Measurements from ENCODE around the gene EPC1.

The EPC1 gene

DNA sequence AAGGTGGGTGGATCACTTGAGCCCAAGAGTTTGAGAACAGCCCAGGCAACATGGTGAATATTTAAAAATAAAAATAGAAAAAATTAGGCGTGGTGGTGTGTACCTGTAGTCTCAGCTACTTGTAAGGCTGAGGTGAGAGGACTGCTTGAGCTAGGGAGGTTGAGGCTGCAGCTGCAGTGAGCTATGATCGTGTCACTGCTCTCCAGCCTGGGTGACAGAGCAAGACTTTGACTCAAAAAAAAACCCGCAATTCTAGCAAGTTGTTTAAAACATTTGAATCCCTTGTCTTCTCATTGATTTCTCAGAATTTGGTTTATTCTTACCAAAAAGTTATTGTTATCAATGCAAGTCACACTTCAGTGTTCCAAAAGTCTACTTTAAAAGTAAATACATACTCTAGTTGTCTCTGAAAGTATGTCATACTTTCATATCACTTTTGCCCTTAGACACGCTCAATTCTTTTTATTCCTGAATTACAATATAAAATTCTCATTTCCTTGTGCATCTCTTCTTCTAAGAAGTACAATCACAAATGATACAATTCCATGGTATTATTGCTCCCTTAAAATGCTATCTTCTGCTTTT lies 6.3 kb downstream of the EPC1 start:
- WGBS (ENCODE audit: insufficient coverage), result 50% methylated on average over 2 of the region's 4 CpGs
- Histone ChIP-seq H3K9me3 (ENCODE audit: control extremely low read depth in 1 of 5, control insufficient read depth in 4 of 5, insufficient read depth in 2 of 5, low read depth in 1 of 5, low read length in 4 of 5) (no peaks in the 10 kb centered on the region), H3K36me3 (ENCODE audit: control insufficient read depth in 4 of 4, insufficient read depth in 4 of 4, low read length in 3 of 4) (peaks cover 0 to 13% (median 3%) of the 10 kb centered on the region in 4 experiments), H3K27me3 (replicated peaks in 2 of 5; ENCODE audit: control insufficient read depth in 4 of 5, insufficient read depth in 5 of 5, low read length in 4 of 5) (no peaks in the 10 kb centered on the region), H3K27ac (ENCODE audit: insufficient read depth in 1 of 2, low read depth in 1 of 2, low read length in 2 of 2, poor library complexity in 1 of 2, severe bottlenecking in 2 of 2) (no peak overlapping the region), H3K4me1 (ENCODE audit: control extremely low read depth in 1 of 4, control insufficient read depth in 4 of 4, insufficient read depth in 4 of 4, low read length in 3 of 4) (peaks cover 11 to 19% (median 12%) of the 10 kb centered on the region in 4 experiments), H3K4me3 (ENCODE audit: control insufficient read depth in 1 of 7, extremely low read depth in 1 of 7, insufficient read depth in 4 of 7, low read depth in 2 of 7, low read length in 6 of 7) (no peak overlapping the region)
- ChIA-PET POLR2A (no interaction called here), CTCF (interaction anchor here (1.9 kb wide), 1 partner anchor 11 kb away, joined by 7 read pairs; no protein-coding TSS in a partner anchor)
- no peak for DNase-seq

DNA sequence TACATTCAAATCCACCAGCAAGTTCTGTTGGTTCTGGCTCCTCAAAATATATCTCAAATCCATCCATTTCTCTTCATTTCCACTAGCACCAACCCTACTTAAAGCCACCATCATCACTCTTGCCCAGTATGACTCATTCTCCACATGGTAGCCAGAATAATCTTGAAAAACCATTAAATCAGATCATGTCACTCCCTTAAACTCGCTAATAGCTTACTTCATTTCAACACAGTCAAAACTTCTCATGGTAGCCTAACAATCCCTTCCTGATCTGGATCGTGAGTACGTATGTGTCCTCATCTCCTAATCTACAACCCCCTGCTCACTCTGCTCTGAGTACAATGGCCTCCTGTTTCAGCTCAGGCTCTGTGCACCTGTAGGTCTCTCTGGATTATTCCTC lies 8.7 kb downstream of the EPC1 start:
- no peak for DNase-seq
- ChIA-PET POLR2A (no interaction called here), CTCF (interaction anchor here (0.9 to 2.4 kb wide), 3 partner anchors 9 to 32 kb away, joined by 3 to 7 read pairs (median 7); no protein-coding TSS in a partner anchor)
- peaks cover 0 to 22% (median 1%) of the 10 kb centered on the region in 4 experiments for H3K36me3 ChIP-seq (ENCODE audit: control insufficient read depth in 4 of 4, insufficient read depth in 4 of 4, low read length in 3 of 4)
- H3K27me3 ChIP-seq (replicated peaks in 2 of 5; ENCODE audit: control insufficient read depth in 4 of 5, insufficient read depth in 5 of 5, low read length in 4 of 5), result no peaks in the 10 kb centered on the region
- H3K4me1 ChIP-seq (ENCODE audit: control extremely low read depth in 1 of 4, control insufficient read depth in 4 of 4, insufficient read depth in 4 of 4, low read length in 3 of 4), result peaks cover 0 to 8% (median 4%) of the 10 kb centered on the region in 4 experiments
- 96% methylated on average over 3 of the region's 3 CpGs for WGBS (ENCODE audit: insufficient coverage)
- no peak overlapping the region for H3K4me3 ChIP-seq (ENCODE audit: control insufficient read depth in 1 of 7, extremely low read depth in 1 of 7, insufficient read depth in 4 of 7, low read depth in 2 of 7, low read length in 6 of 7)
- no peak overlapping the region for H3K27ac ChIP-seq (ENCODE audit: insufficient read depth in 1 of 2, low read depth in 1 of 2, low read length in 2 of 2, poor library complexity in 1 of 2, severe bottlenecking in 2 of 2)
- H3K9me3 ChIP-seq (ENCODE audit: control extremely low read depth in 1 of 5, control insufficient read depth in 4 of 5, insufficient read depth in 2 of 5, low read depth in 1 of 5, low read length in 4 of 5), result no peaks in the 10 kb centered on the region

DNA sequence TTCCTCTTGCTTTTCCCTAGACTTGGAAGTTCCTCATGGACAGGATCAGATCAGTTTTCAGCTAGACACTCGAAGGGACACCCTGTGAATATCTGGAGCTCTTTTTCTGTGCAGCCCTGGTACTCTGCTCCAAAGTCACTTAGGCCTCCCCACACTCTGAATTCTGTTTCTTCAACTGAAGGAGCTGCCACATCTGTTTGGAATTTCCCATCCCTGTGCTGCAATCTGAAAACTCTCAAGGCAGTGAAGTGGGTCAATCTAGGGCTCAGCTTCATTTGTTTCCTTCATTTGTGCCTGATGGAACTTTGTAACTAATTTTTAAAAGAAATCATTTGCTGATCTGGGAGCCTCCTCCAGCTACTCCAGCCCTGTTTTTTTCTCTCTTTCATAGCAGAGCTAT lies 9.6 kb downstream of the EPC1 start:
- WGBS (ENCODE audit: insufficient coverage), result 100% methylated on average over 1 of the region's 1 CpG
- peaks cover 2 to 11% (median 4%) of the 10 kb centered on the region in 4 experiments for H3K4me1 ChIP-seq (ENCODE audit: control extremely low read depth in 1 of 4, control insufficient read depth in 4 of 4, insufficient read depth in 4 of 4, low read length in 3 of 4)
- CTCF ChIA-PET, result interaction anchor here (0.9 to 2.4 kb wide), 6 partner anchors 8 to 36 kb away, joined by 3 to 12 read pairs (median 6); no protein-coding TSS in a partner anchor

DNA sequence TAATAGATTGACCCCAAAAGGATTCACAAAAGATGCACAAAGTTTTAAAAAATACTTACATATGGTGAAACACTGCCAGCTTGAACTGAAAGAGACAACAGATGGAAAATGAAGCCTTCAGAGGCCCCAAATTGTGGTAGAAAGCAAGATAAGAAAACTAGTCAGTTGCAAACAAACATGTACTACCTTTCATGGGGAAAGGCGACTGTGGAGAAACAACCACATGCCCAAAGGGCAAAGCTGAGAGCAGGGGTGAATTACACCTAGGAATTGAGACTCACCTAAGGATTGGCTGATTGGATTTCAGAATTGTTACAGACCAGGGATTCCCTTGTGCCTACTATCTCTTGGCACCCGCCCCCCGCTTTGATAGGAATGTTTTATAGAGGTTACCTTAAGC lies 13.1 kb downstream of the EPC1 start:
- Histone ChIP-seq H3K4me3 (ENCODE audit: control insufficient read depth in 1 of 7, extremely low read depth in 1 of 7, insufficient read depth in 4 of 7, low read depth in 2 of 7, low read length in 6 of 7) (no peak overlapping the region), H3K9me3 (ENCODE audit: control extremely low read depth in 1 of 5, control insufficient read depth in 4 of 5, insufficient read depth in 2 of 5, low read depth in 1 of 5, low read length in 4 of 5) (no peaks in the 10 kb centered on the region), H3K36me3 (ENCODE audit: control insufficient read depth in 4 of 4, insufficient read depth in 4 of 4, low read length in 3 of 4) (peaks cover 0 to 24% (median 4%) of the 10 kb centered on the region in 4 experiments), H3K27ac (ENCODE audit: insufficient read depth in 1 of 2, low read depth in 1 of 2, low read length in 2 of 2, poor library complexity in 1 of 2, severe bottlenecking in 2 of 2) (no peak overlapping the region), H3K27me3 (replicated peaks in 2 of 5; ENCODE audit: control insufficient read depth in 4 of 5, insufficient read depth in 5 of 5, low read length in 4 of 5) (no peaks in the 10 kb centered on the region), H3K4me1 (ENCODE audit: control extremely low read depth in 1 of 4, control insufficient read depth in 4 of 4, insufficient read depth in 4 of 4, low read length in 3 of 4) (peaks cover 4 to 20% (median 8%) of the 10 kb centered on the region in 4 experiments)
- DNase-seq, result no peak
- ChIA-PET POLR2A (interaction anchor here (0.6 to 1.5 kb wide), 2 partner anchors 12 to 14 kb away, joined by 3 to 4 read pairs; no protein-coding TSS in a partner anchor), CTCF (interaction anchor here (0.9 to 1.1 kb wide), 2 partner anchors 12 to 356 kb away, joined by 3 to 4 read pairs; no protein-coding TSS in a partner anchor)
- WGBS (ENCODE audit: insufficient coverage), result 100% methylated on average over 2 of the region's 3 CpGs

More for the DNA sequence above, 9.6 kb downstream of the EPC1 start:
- Histone ChIP-seq H3K4me3 (ENCODE audit: control insufficient read depth in 1 of 7, extremely low read depth in 1 of 7, insufficient read depth in 4 of 7, low read depth in 2 of 7, low read length in 6 of 7) (no peak overlapping the region), H3K27ac (ENCODE audit: insufficient read depth in 1 of 2, low read depth in 1 of 2, low read length in 2 of 2, poor library complexity in 1 of 2, severe bottlenecking in 2 of 2) (no peak overlapping the region), H3K9me3 (ENCODE audit: control extremely low read depth in 1 of 5, control insufficient read depth in 4 of 5, insufficient read depth in 2 of 5, low read depth in 1 of 5, low read length in 4 of 5) (no peaks in the 10 kb centered on the region), H3K27me3 (replicated peaks in 2 of 5; ENCODE audit: control insufficient read depth in 4 of 5, insufficient read depth in 5 of 5, low read length in 4 of 5) (no peaks in the 10 kb centered on the region), H3K36me3 (ENCODE audit: control insufficient read depth in 4 of 4, insufficient read depth in 4 of 4, low read length in 3 of 4) (peaks cover 0 to 19% (median 2%) of the 10 kb centered on the region in 4 experiments)
- DNase-seq, result no peak
- POLR2A ChIA-PET, result interaction anchor here (0.6 kb wide), 1 partner anchor 10 kb away, joined by 4 read pairs; no protein-coding TSS in a partner anchor

DNA sequence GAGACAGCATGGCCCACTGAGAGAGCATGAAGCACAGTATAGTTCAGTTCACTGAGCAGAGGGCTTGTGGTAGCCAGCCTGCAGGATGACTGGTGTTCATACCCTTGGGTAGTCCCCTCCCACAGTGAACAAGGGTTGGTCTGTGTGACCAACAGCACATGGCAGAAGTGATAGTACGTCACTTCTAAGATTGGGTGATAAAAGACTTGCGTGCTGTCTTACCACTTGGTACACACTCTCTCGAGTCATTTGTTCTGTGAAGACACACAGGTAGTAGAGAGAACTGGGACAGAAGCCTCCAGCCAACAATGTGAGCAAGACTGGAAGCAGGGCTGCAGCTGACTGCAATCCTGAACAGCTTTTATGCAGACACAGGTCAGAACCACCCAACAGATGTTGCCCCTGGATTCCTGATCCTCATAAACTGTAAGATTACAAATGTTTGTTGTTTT lies 14.6 kb downstream of the EPC1 start:
- Histone ChIP-seq H3K9me3 (ENCODE audit: control extremely low read depth in 1 of 5, control insufficient read depth in 4 of 5, insufficient read depth in 2 of 5, low read depth in 1 of 5, low read length in 4 of 5) (no peaks in the 10 kb centered on the region), H3K27ac (ENCODE audit: insufficient read depth in 1 of 2, low read depth in 1 of 2, low read length in 2 of 2, poor library complexity in 1 of 2, severe bottlenecking in 2 of 2) (peak overlapping the region in 1 of 2 experiments; percentile 37), H3K4me3 (ENCODE audit: control insufficient read depth in 1 of 7, extremely low read depth in 1 of 7, insufficient read depth in 4 of 7, low read depth in 2 of 7, low read length in 6 of 7) (no peak overlapping the region), H3K27me3 (replicated peaks in 2 of 5; ENCODE audit: control insufficient read depth in 4 of 5, insufficient read depth in 5 of 5, low read length in 4 of 5) (no peaks in the 10 kb centered on the region), H3K4me1 (ENCODE audit: control extremely low read depth in 1 of 4, control insufficient read depth in 4 of 4, insufficient read depth in 4 of 4, low read length in 3 of 4) (peaks cover 2 to 30% (median 12%) of the 10 kb centered on the region in 4 experiments), H3K36me3 (ENCODE audit: control insufficient read depth in 4 of 4, insufficient read depth in 4 of 4, low read length in 3 of 4) (peaks cover 0 to 22% (median 5%) of the 10 kb centered on the region in 4 experiments)
- WGBS (ENCODE audit: insufficient coverage), result 59% methylated on average over 3 of the region's 3 CpGs
- DNase-seq, result peak; percentile 38 to 79 (median 66)
- ChIA-PET POLR2A (no interaction called here), CTCF (no interaction called here)

DNA sequence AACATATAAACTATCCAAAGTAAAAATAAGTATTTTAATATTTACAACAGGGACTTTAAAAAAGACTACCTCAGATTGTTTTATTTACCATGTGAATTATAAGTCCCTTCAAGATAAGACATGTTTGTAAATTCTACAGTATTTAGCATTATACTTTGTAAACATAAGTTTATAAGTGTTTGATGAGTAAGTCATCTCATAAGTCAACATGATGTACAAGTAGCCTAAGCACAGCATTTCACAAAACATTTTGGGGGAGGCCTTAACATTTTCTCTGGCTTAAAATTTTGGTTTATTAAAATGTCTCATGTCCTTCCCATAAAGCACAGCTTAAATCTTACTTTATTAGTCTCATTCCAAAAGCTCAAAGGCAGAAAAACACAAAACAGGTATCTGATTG lies 15.4 kb downstream of the EPC1 start:
- no peaks in the 10 kb centered on the region for H3K27me3 ChIP-seq (replicated peaks in 2 of 5; ENCODE audit: control insufficient read depth in 4 of 5, insufficient read depth in 5 of 5, low read length in 4 of 5)
- H3K4me3 ChIP-seq (ENCODE audit: control insufficient read depth in 1 of 7, extremely low read depth in 1 of 7, insufficient read depth in 4 of 7, low read depth in 2 of 7, low read length in 6 of 7), result no peak overlapping the region
- no peaks in the 10 kb centered on the region for H3K9me3 ChIP-seq (ENCODE audit: control extremely low read depth in 1 of 5, control insufficient read depth in 4 of 5, insufficient read depth in 2 of 5, low read depth in 1 of 5, low read length in 4 of 5)
- peaks cover 2 to 32% (median 13%) of the 10 kb centered on the region in 4 experiments for H3K4me1 ChIP-seq (ENCODE audit: control extremely low read depth in 1 of 4, control insufficient read depth in 4 of 4, insufficient read depth in 4 of 4, low read length in 3 of 4)
- ChIA-PET CTCF (no interaction called here), POLR2A (no interaction called here)
- no peak for DNase-seq
- no peak overlapping the region for H3K27ac ChIP-seq (ENCODE audit: insufficient read depth in 1 of 2, low read depth in 1 of 2, low read length in 2 of 2, poor library complexity in 1 of 2, severe bottlenecking in 2 of 2)
- H3K36me3 ChIP-seq (ENCODE audit: control insufficient read depth in 4 of 4, insufficient read depth in 4 of 4, low read length in 3 of 4), result peaks cover 0 to 21% (median 3%) of the 10 kb centered on the region in 4 experiments

DNA sequence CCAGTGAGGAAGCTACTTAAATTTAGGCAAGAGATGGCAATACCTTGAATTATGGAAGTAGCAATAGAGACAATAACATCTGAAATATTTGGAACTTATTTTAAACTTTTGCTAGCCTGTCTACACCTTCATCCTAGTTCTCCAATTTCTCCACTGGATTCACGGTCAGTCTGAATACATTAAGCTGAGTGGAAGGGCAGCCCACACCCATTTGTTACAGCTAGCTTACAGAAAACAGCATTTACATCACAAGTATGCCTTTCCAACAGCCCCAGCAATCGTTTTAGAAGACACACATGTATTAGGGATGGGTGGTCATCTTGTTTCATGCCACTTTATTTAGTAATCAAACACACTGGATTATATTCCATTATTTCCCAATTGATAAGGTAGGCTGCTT lies 16.7 kb downstream of the EPC1 start:
- WGBS (ENCODE audit: insufficient coverage), result 90% methylated on average over 2 of the region's 2 CpGs
- POLR2A ChIA-PET, result no interaction called here
- CTCF ChIA-PET, result interaction anchor here (1.0 to 3.2 kb wide), 6 partner anchors 8 to 48 kb away, joined by 3 to 20 read pairs (median 6); no protein-coding TSS in a partner anchor

More for the DNA sequence above, 16.7 kb downstream of the EPC1 start:
- peak overlapping the region in 1 of 2 experiments; percentile 2 for H3K27ac ChIP-seq (ENCODE audit: insufficient read depth in 1 of 2, low read depth in 1 of 2, low read length in 2 of 2, poor library complexity in 1 of 2, severe bottlenecking in 2 of 2)
- H3K4me1 ChIP-seq (ENCODE audit: control extremely low read depth in 1 of 4, control insufficient read depth in 4 of 4, insufficient read depth in 4 of 4, low read length in 3 of 4), result peaks cover 2 to 41% (median 13%) of the 10 kb centered on the region in 4 experiments
- no peak overlapping the region for H3K4me3 ChIP-seq (ENCODE audit: control insufficient read depth in 1 of 7, extremely low read depth in 1 of 7, insufficient read depth in 4 of 7, low read depth in 2 of 7, low read length in 6 of 7)
- H3K36me3 ChIP-seq (ENCODE audit: control insufficient read depth in 4 of 4, insufficient read depth in 4 of 4, low read length in 3 of 4), result peaks cover 0 to 18% (median 5%) of the 10 kb centered on the region in 4 experiments
- DNase-seq, result no peak
- no peaks in the 10 kb centered on the region for H3K9me3 ChIP-seq (ENCODE audit: control extremely low read depth in 1 of 5, control insufficient read depth in 4 of 5, insufficient read depth in 2 of 5, low read depth in 1 of 5, low read length in 4 of 5)
- H3K27me3 ChIP-seq (replicated peaks in 2 of 5; ENCODE audit: control insufficient read depth in 4 of 5, insufficient read depth in 5 of 5, low read length in 4 of 5), result no peaks in the 10 kb centered on the region

Data from common myeloid progenitor, CD34-positive (primary cell).